HCT116 (cell line): ENCODE measurements around the gene KSR2. TPM values are rescaled to one million over a fixed set of nuclear protein-coding genes. Genes with fewer than 3 reads are reported as not detected.

Source experiments
- ATAC-seq: fragments of 200-7000 bp; cut with Tn5 transposase; 2 replicates; pipeline ENCODE4 v1.9.1; 2020; ENCODE audit warnings: mild to moderate bottlenecking, moderate library complexity
- BruUV-seq: library from RNA; stranded (reverse); fragments of 400-500 nt; replicated peaks from 2 replicates; lab custom pipeline; 2021; lab: Mats Ljungman, UMichigan
- CTCF ChIA-PET: fragments of 300-600 bp; sonication (Branson Sonifier 250); formaldehyde crosslinking; loops from one replicate; lab custom pipeline; 2021; ENCODE audit warnings: antibody characterized with exemption; lab: Charles Lee
- POLR2A ChIA-PET: fragments of 300-600, 350-600 bp; sonication (Branson Sonifier 250); formaldehyde crosslinking; loops from one replicate; lab custom pipeline; 2021; ENCODE audit warnings: antibody characterized with exemption; lab: Charles Lee
- RAD21 ChIA-PET, 2 experiments: fragments of 300-600 bp; sonication (Branson Sonifier 250); formaldehyde crosslinking; loops; one replicate each; lab custom pipeline; 2023; ENCODE audit warnings: low total read pairs in 2 of 2; ENCODE audit not compliant: uncharacterized antibody in 2 of 2, unreplicated experiment in 2 of 2, low non-redundant PET in 1 of 2; lab: Charles Lee
- DNase-seq: peaks from one replicate; pipeline ENCODE4 v3.0.0-alpha.2; 2010; ENCODE audit warnings: low read depth, low spot score
- H2AFZ ChIP-seq: fragments of 200-600 bp; shearing (Covaris generic), sonication (generic); 2 replicates; pipeline ENCODE4 v1.6.1; 2017; ENCODE audit warnings: low read depth, mixed run types, mixed read lengths, antibody characterized with exemption, low read length; ENCODE audit not compliant: poor library complexity, severe bottlenecking
- H3K27ac ChIP-seq: 2 replicates; pipeline ENCODE4 v1.5.1; 2012; ENCODE audit warnings: low read depth, low read length
- H3K27me3 ChIP-seq: fragments of 200-600 bp; sonication (generic); 2 replicates; pipeline ENCODE4 v1.6.1; 2016; ENCODE audit warnings: mixed run types, low read length, mixed read lengths; ENCODE audit not compliant: insufficient read depth
- H3K36me3 ChIP-seq, 2 experiments: fragments of 200-500 bp in 1 of 2; fragments of 200-600 bp in 1 of 2; sonication (Bioruptor generic) in 1 of 2; sonication (generic) in 1 of 2; 2 replicates each; pipeline versions ENCODE4 v1.5.1 to v1.6.1; 2014 to 2016; ENCODE audit warnings: low read length in 2 of 2, inconsistent platforms in 1 of 2, mixed read lengths in 1 of 2, mixed run types in 1 of 2; ENCODE audit not compliant: insufficient read depth in 2 of 2, control insufficient read depth in 1 of 2
- H3K4me1 ChIP-seq, 2 experiments: fragments of 200-600 bp in 1 of 2; sonication (generic) in 1 of 2; 2 replicates each; pipeline versions ENCODE4 v1.5.1 to v1.6.1; 2012 to 2017; ENCODE audit warnings: low read length in 2 of 2, inconsistent platforms in 1 of 2, mild to moderate bottlenecking in 1 of 2, mixed read lengths in 1 of 2, mixed run types in 1 of 2, moderate library complexity in 1 of 2; ENCODE audit not compliant: insufficient read depth in 2 of 2, control insufficient read depth in 1 of 2
- H3K4me2 ChIP-seq: fragments of 200-600 bp; sonication (generic); 2 replicates; pipeline ENCODE4 v1.6.1; 2017; ENCODE audit warnings: mixed run types, low read length, mixed read lengths
- H3K4me3 ChIP-seq, 2 experiments: fragments of 200-600 bp in 1 of 2; sonication (generic) in 1 of 2; replicated peaks in 1 of 2; 2 replicates each; pipeline ENCODE4 v1.5.1; 2011 to 2016; ENCODE audit warnings: low read length in 2 of 2, control low read depth in 1 of 2, low read depth in 1 of 2, mild to moderate bottlenecking in 1 of 2, mixed read lengths in 1 of 2, mixed run types in 1 of 2
- H3K79me2 ChIP-seq: fragments of 200-600 bp; sonication (generic); 2 replicates; pipeline ENCODE4 v1.6.1; 2017; ENCODE audit warnings: mild to moderate bottlenecking, mixed run types, low read length, moderate library complexity, mixed read lengths; ENCODE audit not compliant: insufficient read depth
- H3K9ac ChIP-seq: fragments of 200-600 bp; sonication (generic); 2 replicates; pipeline ENCODE4 v1.6.1; 2016; ENCODE audit warnings: low read length, mixed read lengths
- H3K9me2 ChIP-seq: fragments of 200-600 bp; sonication (generic), shearing (Covaris generic); 2 replicates; pipeline ENCODE4 v1.6.1; 2017; ENCODE audit warnings: mixed run types, mild to moderate bottlenecking, moderate library complexity; ENCODE audit not compliant: insufficient read depth
- H3K9me3 ChIP-seq, 2 experiments: fragments of 200-500 bp in 1 of 2; fragments of 200-600 bp in 1 of 2; sonication (Bioruptor generic) in 1 of 2; sonication (generic) in 1 of 2; 2 replicates each; pipeline ENCODE4 v1.6.1; 2014 to 2017; ENCODE audit warnings: low read length in 2 of 2, mixed read lengths in 2 of 2, inconsistent platforms in 1 of 2, low read depth in 1 of 2, mild to moderate bottlenecking in 1 of 2, mixed run types in 1 of 2, moderate library complexity in 1 of 2; ENCODE audit not compliant: control insufficient read depth in 1 of 2, insufficient read depth in 1 of 2
- H4K20me1 ChIP-seq: fragments of 200-600 bp; sonication (generic), shearing (Covaris generic); 2 replicates; pipeline ENCODE4 v1.6.1; 2017; ENCODE audit warnings: mixed run types, mild to moderate bottlenecking, moderate library complexity; ENCODE audit not compliant: insufficient read depth
- ATF3 ChIP-seq: IDR thresholded peaks from 2 replicates; pipeline ENCODE4 v1.6.1; 2012
- CEBPB ChIP-seq: IDR thresholded peaks from 2 replicates; pipeline ENCODE4 v1.6.1; 2012; ENCODE audit warnings: low read depth
- CTCF ChIP-seq, 3 experiments: fragments of 200-600 bp in 1 of 3; sonication (generic) in 1 of 3; IDR thresholded peaks in 2 of 3; conservative IDR thresholded peaks in 1 of 3; 2 replicates each; pipeline ENCODE4 v1.5.1; 2012 to 2017; ENCODE audit warnings: low read depth in 2 of 3, low read length in 2 of 3, antibody characterized with exemption in 1 of 3, borderline replicate concordance in 1 of 3, control low read depth in 1 of 3, mild to moderate bottlenecking in 1 of 3, mixed read lengths in 1 of 3, mixed run types in 1 of 3, moderate library complexity in 1 of 3; ENCODE audit not compliant: insufficient read depth in 1 of 3
- ELF1 ChIP-seq: IDR thresholded peaks from 2 replicates; pipeline ENCODE4 v1.6.1; 2012; ENCODE audit warnings: low read depth, borderline replicate concordance
- EZH2phosphoT487 ChIP-seq: fragments of 200-600 bp; IDR thresholded peaks from 2 replicates; pipeline ENCODE4 v1.6.1; 2018; ENCODE audit warnings: antibody characterized with exemption, borderline replicate concordance
- JUND ChIP-seq: IDR thresholded peaks from 2 replicates; pipeline ENCODE4 v1.6.1; 2012
- MAX ChIP-seq: IDR thresholded peaks from 2 replicates; pipeline ENCODE4 v1.6.1; 2012
- POLR2A ChIP-seq: IDR thresholded peaks from 2 replicates; pipeline ENCODE4 v1.7.0; 2011; ENCODE audit warnings: borderline replicate concordance; ENCODE audit not compliant: insufficient read depth, insufficient read length; ENCODE audit errors: extremely low read depth
- POLR2AphosphoS5 ChIP-seq: IDR thresholded peaks from 2 replicates; pipeline ENCODE4 v1.6.1; 2011; ENCODE audit warnings: mild to moderate bottlenecking, low read depth, low read length, moderate library complexity
- RAD21 ChIP-seq: IDR thresholded peaks from 2 replicates; pipeline ENCODE4 v1.6.1; 2012; ENCODE audit warnings: low read depth, mild to moderate bottlenecking
- SIN3A ChIP-seq: IDR thresholded peaks from 2 replicates; pipeline ENCODE4 v1.6.1; 2012; ENCODE audit warnings: low read depth
- SP1 ChIP-seq: IDR thresholded peaks from 2 replicates; pipeline ENCODE4 v1.6.1; 2012; ENCODE audit warnings: low read depth
- SRF ChIP-seq: IDR thresholded peaks from 2 replicates; pipeline ENCODE4 v1.6.1; 2012; ENCODE audit warnings: low read depth
- ZNF274 ChIP-seq: fragments of 200-500 bp; sonication (Bioruptor generic); IDR thresholded peaks from 2 replicates; pipeline ENCODE4 v1.6.1; 2014; ENCODE audit warnings: mild to moderate bottlenecking, low read depth, low read length, inconsistent platforms
- intact Hi-C: fragments of 100-400 bp; cut with micrococcal nuclease; formaldehyde crosslinking; loops from 2 replicates; pipeline ENCODE4 v1.10.0; 2022
- total RNA-seq: library from RNA; stranded (reverse); gene quantifications from one replicate; pipeline ENCODE4 v1.2.1, GENCODE V29; 2021; ENCODE audit not compliant: unreplicated experiment
- TF ChIP-seq, protein P1 (sequence below): IDR thresholded peaks from 2 replicates; pipeline ENCODE4 v1.6.1; 2011; ENCODE audit warnings: mild to moderate bottlenecking, low read length, moderate library complexity; ENCODE audit not compliant: insufficient replicate concordance; ENCODE audit errors: extremely low read depth

The KSR2 gene
- total RNA-seq, 1 experiment from 2014 or later: 10.1 TPM

- Histone ChIP-seq H3K79me2 (no peaks in the 10 kb centered on the region), H3K9ac (no peak overlapping the region), H3K9me3 (no peaks in the 10 kb centered on the region), H3K4me2 (no peak overlapping the region), H3K4me3 (no peak overlapping the region), H3K27me3 (no peaks in the 10 kb centered on the region)
- RAD21 ChIA-PET: no interaction called here
- TF ChIP-seq CTCF (IDR thresholded peaks at IDR 0.05 in 2 of 3, conservative IDR thresholded peaks at IDR 0.05 in 1 of 3; ENCODE audit: borderline replicate concordance in 1 of 3, insufficient read depth in 1 of 3, low read depth in 2 of 3, low read length in 2 of 3) (no peak), RAD21 (no peak), POLR2A (no peak), SRF (no peak), MAX (no peak), ATF3 (no peak), CEBPB (no peak), POLR2AphosphoS5 (no peak), EZH2phosphoT487 (no peak), ELF1 (no peak), SIN3A (no peak), JUND (no peak), SP1 (no peak), ZNF274 (no peak)
- TF ChIP-seq, protein P1, sequence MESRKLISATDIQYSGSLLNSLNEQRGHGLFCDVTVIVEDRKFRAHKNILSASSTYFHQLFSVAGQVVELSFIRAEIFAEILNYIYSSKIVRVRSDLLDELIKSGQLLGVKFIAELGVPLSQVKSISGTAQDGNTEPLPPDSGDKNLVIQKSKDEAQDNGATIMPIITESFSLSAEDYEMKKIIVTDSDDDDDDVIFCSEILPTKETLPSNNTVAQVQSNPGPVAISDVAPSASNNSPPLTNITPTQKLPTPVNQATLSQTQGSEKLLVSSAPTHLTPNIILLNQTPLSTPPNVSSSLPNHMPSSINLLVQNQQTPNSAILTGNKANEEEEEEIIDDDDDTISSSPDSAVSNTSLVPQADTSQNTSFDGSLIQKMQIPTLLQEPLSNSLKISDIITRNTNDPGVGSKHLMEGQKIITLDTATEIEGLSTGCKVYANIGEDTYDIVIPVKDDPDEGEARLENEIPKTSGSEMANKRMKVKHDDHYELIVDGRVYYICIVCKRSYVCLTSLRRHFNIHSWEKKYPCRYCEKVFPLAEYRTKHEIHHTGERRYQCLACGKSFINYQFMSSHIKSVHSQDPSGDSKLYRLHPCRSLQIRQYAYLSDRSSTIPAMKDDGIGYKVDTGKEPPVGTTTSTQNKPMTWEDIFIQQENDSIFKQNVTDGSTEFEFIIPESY: no peak
- TF ChIP-seq, all 23 proteins: peak for 0
- H3K36me3 ChIP-seq: no peaks in the 10 kb centered on the region
- no peak for ATAC-seq
- no TSS peak for BruUV-seq
- ChIA-PET CTCF (no interaction called here), POLR2A (no interaction called here)
- no peaks in the 10 kb centered on the region for H3K9me2 ChIP-seq
- no peak overlapping the region for H3K27ac ChIP-seq
- no peaks in the 10 kb centered on the region for H4K20me1 ChIP-seq
- no peak overlapping the region for H2AFZ ChIP-seq
- H3K4me1 ChIP-seq: no peaks in the 10 kb centered on the region
- intact Hi-C loops: no loop called here
- no peak for DNase-seq
Measured at GRCh38 chr12:117498256-117498655, 470.5 kb downstream of the KSR2 start.
